IMR-90 (cell line): ENCODE results near the gene NARS2. TPM values are rescaled to one million over a fixed set of nuclear protein-coding genes. Genes with fewer than 3 reads are reported as not detected.

Experiments
- ATAC-seq: fragments of 200-7000 bp; cut with Tn5 transposase; 2 replicates; pipeline ENCODE4 v1.9.1; 2020; ENCODE audit warnings: low read depth, mild to moderate bottlenecking, moderate library complexity
- BruUV-seq: library from RNA; stranded (reverse); fragments of 400-500 nt; replicated peaks from 2 replicates; lab custom pipeline; 2021; lab: Mats Ljungman, UMichigan
- CTCF ChIA-PET: fragments of 300-600 bp; formaldehyde crosslinking; extraction: SDS; loops from one replicate; lab custom pipeline; 2021; ENCODE audit warnings: antibody characterized with exemption; lab: Yijun Ruan, JAX
- POLR2A ChIA-PET: fragments of 300-600 bp; sonication (Branson Sonifier 250); formaldehyde crosslinking; loops from one replicate; lab custom pipeline; 2022; ENCODE audit warnings: antibody characterized with exemption; ENCODE audit not compliant: unreplicated experiment; lab: Charles Lee
- DNase-seq: peaks from one replicate; pipeline ENCODE4 v3.0.0; 2013
- H2AFZ ChIP-seq: replicated peaks from 2 replicates; pipeline ENCODE3; 2013; ENCODE audit warnings: low read length, mild to moderate bottlenecking; ENCODE audit not compliant: poor library complexity
- H2AK5ac ChIP-seq: 2 replicates; pipeline ENCODE4 v1.6.1; 2013; ENCODE audit warnings: low read depth, low read length, inconsistent platforms
- H2AK9ac ChIP-seq: replicated peaks from 2 replicates; pipeline ENCODE3; 2013; ENCODE audit warnings: mild to moderate bottlenecking, low read depth, low read length, moderate library complexity; ENCODE audit not compliant: poor library complexity
- H2BK120ac ChIP-seq: 2 replicates; pipeline ENCODE4 v1.6.1; 2013; ENCODE audit warnings: low read depth, low read length, inconsistent platforms
- H2BK15ac ChIP-seq: 3 replicates; pipeline ENCODE4 v1.6.1; 2013; ENCODE audit warnings: low read depth, low read length, inconsistent platforms
- H2BK20ac ChIP-seq: 2 replicates; pipeline ENCODE4 v1.6.1; 2013; ENCODE audit warnings: low read depth, mild to moderate bottlenecking, inconsistent platforms, low read length, moderate library complexity
- H2BK5ac ChIP-seq: 2 replicates; pipeline ENCODE4 v1.6.1; 2013; ENCODE audit warnings: mild to moderate bottlenecking, low read depth, low read length, inconsistent platforms; ENCODE audit not compliant: poor library complexity, severe bottlenecking
- H3K14ac ChIP-seq: replicated peaks from 2 replicates; pipeline ENCODE4 v1.6.1; 2013; ENCODE audit warnings: low read depth, low read length, inconsistent platforms
- H3K18ac ChIP-seq: 2 replicates; pipeline ENCODE4 v1.6.1; 2013; ENCODE audit warnings: low read depth, low read length, control low read depth
- H3K23ac ChIP-seq: 2 replicates; pipeline ENCODE4 v1.6.1; 2013; ENCODE audit warnings: low read depth, low read length, inconsistent platforms
- H3K27ac ChIP-seq: 2 replicates; pipeline ENCODE4 v1.5.1; 2013; ENCODE audit warnings: mild to moderate bottlenecking, control low read depth, low read length; ENCODE audit not compliant: insufficient read depth
- H3K27me3 ChIP-seq: 2 replicates; pipeline ENCODE4 v1.6.1; 2013; ENCODE audit warnings: low read length; ENCODE audit not compliant: control insufficient read depth, insufficient read depth
- H3K36me3 ChIP-seq: 2 replicates; pipeline ENCODE4 v1.6.1; 2013; ENCODE audit warnings: low read length, mixed read lengths; ENCODE audit not compliant: control insufficient read depth, insufficient read depth
- H3K4ac ChIP-seq: 2 replicates; pipeline ENCODE4 v1.6.1; 2013; ENCODE audit warnings: low read depth, low read length, inconsistent platforms
- H3K4me1 ChIP-seq: 2 replicates; pipeline ENCODE4 v1.6.1; 2013; ENCODE audit warnings: low read length, mixed read lengths; ENCODE audit not compliant: control insufficient read depth, insufficient read depth
- H3K4me2 ChIP-seq: 2 replicates; pipeline ENCODE4 v1.6.1; 2013; ENCODE audit warnings: low read depth, mild to moderate bottlenecking, control low read depth, low read length, moderate library complexity
- H3K4me3 ChIP-seq: 2 replicates; pipeline ENCODE4 v1.5.1; 2013; ENCODE audit warnings: low read depth, mild to moderate bottlenecking, control low read depth, low read length, moderate library complexity; ENCODE audit not compliant: insufficient read depth
- H3K56ac ChIP-seq: 2 replicates; pipeline ENCODE4 v1.6.1; 2013; ENCODE audit warnings: low read length, inconsistent platforms; ENCODE audit not compliant: insufficient read depth; ENCODE audit errors: extremely low read depth
- H3K79me1 ChIP-seq, 2 experiments: 2 replicates each; pipeline ENCODE4 v1.6.1; 2013; ENCODE audit warnings: low read length in 2 of 2, inconsistent platforms in 1 of 2, low read depth in 1 of 2
- H3K9ac ChIP-seq: 2 replicates; pipeline ENCODE4 v1.6.1; 2013; ENCODE audit warnings: low read depth, low read length, control low read depth
- H3K9me1 ChIP-seq: 2 replicates; pipeline ENCODE4 v1.6.1; 2013; ENCODE audit warnings: low read length, inconsistent platforms; ENCODE audit not compliant: insufficient read depth
- H3K9me3 ChIP-seq: 2 replicates; pipeline ENCODE4 v1.6.1; 2013; ENCODE audit warnings: low read length; ENCODE audit not compliant: control insufficient read depth, insufficient read depth
- H4K20me1 ChIP-seq: 2 replicates; pipeline ENCODE4 v1.6.1; 2013; ENCODE audit warnings: low read length, inconsistent platforms; ENCODE audit not compliant: insufficient read depth
- H4K5ac ChIP-seq: 2 replicates; pipeline ENCODE4 v1.6.1; 2013; ENCODE audit warnings: mild to moderate bottlenecking, low read depth, low read length, control low read depth
- H4K8ac ChIP-seq, 2 experiments: 2 replicates each; pipeline ENCODE4 v1.6.1; 2013; ENCODE audit warnings: low read depth in 2 of 2, low read length in 2 of 2, control low read depth in 1 of 2, inconsistent platforms in 1 of 2
- H4K91ac ChIP-seq: 2 replicates; pipeline ENCODE4 v1.6.1; 2013; ENCODE audit warnings: low read depth, low read length, inconsistent platforms; ENCODE audit not compliant: insufficient read depth
- BHLHE40 ChIP-seq: fragments of 150-350 bp; IDR thresholded peaks from 2 replicates; pipeline ENCODE4 v1.6.1; 2016; ENCODE audit warnings: mild to moderate bottlenecking, low read depth, low read length
- CEBPB ChIP-seq: IDR thresholded peaks from 2 replicates; pipeline ENCODE4 v1.6.1; 2012; ENCODE audit warnings: low read depth, low read length, improper control_type of control experiment
- FOS ChIP-seq: fragments of 150-350 bp; IDR thresholded peaks from 2 replicates; pipeline ENCODE4 v1.6.1; 2016; ENCODE audit warnings: low read depth, low read length
- MAFK ChIP-seq: IDR thresholded peaks from 2 replicates; pipeline ENCODE4 v1.6.1; 2012; ENCODE audit warnings: low read depth, low read length, improper control_type of control experiment
- POLR2A ChIP-seq: IDR thresholded peaks from 2 replicates; pipeline ENCODE4 v1.6.1; 2012; ENCODE audit warnings: mild to moderate bottlenecking, low read depth, low read length
- RAD21 ChIP-seq: IDR thresholded peaks from 2 replicates; pipeline ENCODE4 v1.6.1; 2012; ENCODE audit warnings: low read length, improper control_type of control experiment
- RCOR1 ChIP-seq: IDR thresholded peaks from 2 replicates; pipeline ENCODE4 v1.6.1; 2012; ENCODE audit warnings: mild to moderate bottlenecking, low read length, improper control_type of control experiment; ENCODE audit not compliant: insufficient replicate concordance
- SMC3 ChIP-seq: fragments of 150-350 bp; IDR thresholded peaks from 2 replicates; pipeline ENCODE4 v1.6.1; 2016; ENCODE audit warnings: low read depth, mild to moderate bottlenecking, antibody characterized with exemption, low read length, moderate library complexity
- WGBS, 2 experiments: methylation state at CpG; one replicate each; pipeline versions ENCODE4 v1.1.5 to v1.1.7; 2013; ENCODE audit warnings: missing lambda C conversion rate in 2 of 2; ENCODE audit not compliant: insufficient read length in 1 of 2; ENCODE audit errors: extremely low coverage in 2 of 2; 5-methylcytosine and 5-hydroxymethylcytosine counted together
- dilution Hi-C: fragments of 300-500 bp; cut with HindIII; formaldehyde crosslinking; loops from one replicate; pipeline ENCODE4 v1.14.3; 2018; ENCODE audit warnings: low sequenced_read_pairs; ENCODE audit not compliant: unreplicated experiment
- in situ Hi-C: fragments of 300-500 bp; cut with MboI; formaldehyde crosslinking; loops from 3 replicates; pipeline ENCODE4 v1.14.3; 2019; ENCODE audit warnings: low sequenced_read_pairs, inconsistent platforms, mixed read lengths
- intact Hi-C: fragments of 100-400 bp; cut with micrococcal nuclease; formaldehyde crosslinking; loops from 2 replicates; pipeline ENCODE4 v1.10.0; 2022
- polyA plus RNA-seq, 3 experiments: library from polyadenylated mRNA; depleted of rRNA; stranded (reverse); fragments of >200 nt; gene quantifications; 2 replicates each; pipeline ENCODE4 v1.2.3, GENCODE V29; 2012; ENCODE audit warnings: low replicate concordance in 1 of 3
- total RNA-seq: library from RNA; depleted of rRNA; stranded (reverse); fragments of >200 nt; gene quantifications from 2 replicates; pipeline ENCODE4 v1.2.3, GENCODE V29; 2012

NARS2 gene
- total and polyA plus RNA-seq, 2 of the 4 experiments (the other 2 are of a cell fraction) = 8.0 to 15.8 TPM

DNA sequence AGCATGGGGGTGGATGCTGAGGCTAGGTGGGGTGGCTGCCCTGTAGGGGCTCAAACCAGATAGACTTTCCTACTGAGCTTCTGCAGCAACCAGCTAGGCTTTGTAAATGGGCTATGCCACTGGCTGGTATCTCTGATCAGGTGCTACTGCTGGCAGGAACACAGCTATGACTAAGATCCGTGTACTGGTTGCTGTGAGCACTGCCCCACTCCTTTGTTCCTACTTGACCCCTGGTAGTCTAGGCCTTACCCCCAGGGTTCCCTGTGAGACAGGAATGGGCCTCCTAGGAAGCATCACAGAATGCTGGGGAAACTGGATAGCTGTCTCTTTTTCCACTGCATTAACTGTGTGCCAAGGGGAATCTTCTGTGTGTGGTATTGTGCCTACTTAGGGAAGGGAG, 98.6 kb downstream of the NARS2 start:
- H3K4me2 ChIP-seq = no peak overlapping the region
- H2BK20ac ChIP-seq = no peak overlapping the region
- no TSS peak for BruUV-seq
- in situ Hi-C loops = no loop called here
- H4K20me1 ChIP-seq = no peaks in the 10 kb centered on the region; the same call in 1 of the 2 replicates
- no peak overlapping the region for H2AK9ac ChIP-seq
- no peak overlapping the region for H3K4me3 ChIP-seq
- H2AFZ ChIP-seq = no peak overlapping the region
- H3K23ac ChIP-seq = no peak overlapping the region
- WGBS, 2 experiments = no CpG with 5 or more reads among the region's 1 CpG
- no peaks in the 10 kb centered on the region for H3K9me3 ChIP-seq
- ChIA-PET POLR2A (no interaction called here), CTCF (interaction anchor here (0.6 kb wide), 2 partner anchors 288 to 387 kb away, joined by 3 to 6 read pairs; partner anchors contain the start of gene KCTD21)
- no peak overlapping the region for H4K91ac ChIP-seq
- no peak overlapping the region for H3K56ac ChIP-seq
- no peak for DNase-seq
- H3K14ac ChIP-seq = no peak overlapping the region
- H3K9ac ChIP-seq = no peak overlapping the region
- no peak for ATAC-seq
- H3K27me3 ChIP-seq = no peaks in the 10 kb centered on the region
- intact Hi-C loops = loop anchor here (5.0 kb wide), 1 partner anchor 51 kb away; no protein-coding TSS in a partner anchor
- no peak overlapping the region for H2BK15ac ChIP-seq
- no peaks in the 10 kb centered on the region for H3K4me1 ChIP-seq
- no peak overlapping the region for H4K5ac ChIP-seq
- H3K27ac ChIP-seq = no peak overlapping the region
- H3K18ac ChIP-seq = no peak overlapping the region
- H3K79me1 ChIP-seq = no peaks in the 10 kb centered on the region
- H3K4ac ChIP-seq = no peak overlapping the region
- dilution Hi-C loops = no loop called here
- H2BK5ac ChIP-seq = no peak overlapping the region
- H3K36me3 ChIP-seq = peaks cover 3% of the 10 kb centered on the region
- no peak overlapping the region for H2BK120ac ChIP-seq
- TF ChIP-seq SMC3 (no peak), MAFK (no peak), FOS (no peak), POLR2A (no peak), CEBPB (no peak), BHLHE40 (no peak), RCOR1 (no peak), RAD21 (no peak)
- H3K9me1 ChIP-seq = no peaks in the 10 kb centered on the region; the same call in 1 of the 2 replicates
- no peak overlapping the region for H4K8ac ChIP-seq
- H2AK5ac ChIP-seq = no peak overlapping the region
